ENCODE results near the gene SPC25.

- no peak for TF ChIP-seq CTCF (IDR thresholded peaks at IDR 0.05)
- TF ChIP-seq POLR2A (IDR thresholded peaks at IDR 0.05), result no peak
These were observed 40.0 kb upstream of the SPC25 start for GRCh38 chr2:168930242-168930641.
